Activated gamma-delta T cell treated with anti-CD3 and anti-CD28 coated beads, Interleukin-2, amount 50 U/mL, for 16 hours (primary cell): Measurements from ENCODE around the gene AZI2.

ENCODE experiments used
- DNase-seq: peaks from one replicate; pipeline ENCODE4 v3.0.0-alpha.2; 2020; ENCODE audit warnings: low read depth

AZI2 gene, protein sequence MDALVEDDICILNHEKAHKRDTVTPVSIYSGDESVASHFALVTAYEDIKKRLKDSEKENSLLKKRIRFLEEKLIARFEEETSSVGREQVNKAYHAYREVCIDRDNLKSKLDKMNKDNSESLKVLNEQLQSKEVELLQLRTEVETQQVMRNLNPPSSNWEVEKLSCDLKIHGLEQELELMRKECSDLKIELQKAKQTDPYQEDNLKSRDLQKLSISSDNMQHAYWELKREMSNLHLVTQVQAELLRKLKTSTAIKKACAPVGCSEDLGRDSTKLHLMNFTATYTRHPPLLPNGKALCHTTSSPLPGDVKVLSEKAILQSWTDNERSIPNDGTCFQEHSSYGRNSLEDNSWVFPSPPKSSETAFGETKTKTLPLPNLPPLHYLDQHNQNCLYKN

DNA sequence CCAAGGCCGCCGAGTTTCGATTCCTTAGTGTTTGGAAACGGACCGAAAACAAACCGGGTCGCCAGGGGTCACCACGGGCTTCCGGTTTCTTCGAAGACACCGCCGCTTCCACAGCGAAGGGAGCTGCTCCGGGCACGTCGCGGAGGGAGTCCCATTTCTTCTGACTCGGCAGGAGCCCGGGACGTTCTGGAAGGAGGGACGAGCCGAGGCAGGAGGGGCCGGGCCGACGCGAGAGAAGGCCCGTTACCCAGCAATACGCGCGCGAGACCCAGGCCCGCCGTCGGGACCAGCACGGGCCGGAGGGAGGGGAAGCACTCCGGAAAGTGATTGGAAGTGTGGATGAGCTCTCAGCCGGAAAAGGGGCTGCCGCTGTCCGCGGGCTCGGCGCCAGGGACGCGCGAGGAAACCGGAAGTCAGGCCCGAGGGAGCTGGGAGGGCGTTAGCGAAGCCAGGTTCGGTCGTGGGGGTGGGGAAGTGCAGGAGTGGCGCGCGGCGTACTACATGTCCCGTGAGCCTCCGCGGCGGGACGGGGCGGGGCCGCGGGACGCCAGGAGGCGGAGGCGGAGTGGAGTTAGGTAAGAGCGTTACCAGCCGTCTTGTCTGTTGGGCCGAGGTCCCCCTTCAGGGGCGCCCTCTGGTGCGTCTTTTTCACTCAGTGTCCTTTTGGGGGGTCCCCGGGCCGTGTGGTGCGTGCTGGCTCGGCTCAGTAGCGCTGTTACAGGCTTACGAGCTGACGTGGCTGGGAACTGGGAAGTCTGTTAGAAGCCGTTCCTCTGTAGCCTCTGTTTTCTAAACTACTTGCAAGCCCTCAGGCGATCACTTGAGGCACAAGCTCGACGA lies at the start of gene AZI2, which contains the start of gene ZCWPW2:
Gene AZI2, minus strand, starts transcription at position 196 of the 840 bp plus-strand sequence. CDS start 8,207 bp downstream, outside the sequence.
Gene ZCWPW2, plus strand, starts transcription at position 93 of the 840 bp plus-strand sequence. CDS start 64,348 bp downstream, outside the sequence.
- DNase-seq, result peak; percentile 83

DNA sequence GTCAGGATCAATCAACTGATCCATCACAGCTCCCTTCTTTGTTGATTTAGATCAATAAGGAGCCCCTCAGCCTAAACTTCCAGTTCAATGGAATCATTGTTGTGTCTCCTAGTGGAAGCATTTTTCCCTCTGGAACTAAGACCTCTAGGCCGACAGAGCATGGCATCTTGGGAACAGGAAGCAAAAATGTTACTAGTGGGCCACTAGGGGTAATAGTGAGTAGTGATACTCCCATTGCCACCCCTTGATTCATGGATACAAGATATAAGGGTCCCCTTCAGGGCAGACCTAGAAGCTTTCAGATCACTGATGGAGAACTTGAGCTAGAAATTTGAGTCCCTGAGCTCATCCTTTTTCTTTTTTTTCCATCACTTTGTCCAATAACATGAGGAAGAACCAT lies 40.4 kb upstream of the AZI2 start:
- no peak for DNase-seq

DNA sequence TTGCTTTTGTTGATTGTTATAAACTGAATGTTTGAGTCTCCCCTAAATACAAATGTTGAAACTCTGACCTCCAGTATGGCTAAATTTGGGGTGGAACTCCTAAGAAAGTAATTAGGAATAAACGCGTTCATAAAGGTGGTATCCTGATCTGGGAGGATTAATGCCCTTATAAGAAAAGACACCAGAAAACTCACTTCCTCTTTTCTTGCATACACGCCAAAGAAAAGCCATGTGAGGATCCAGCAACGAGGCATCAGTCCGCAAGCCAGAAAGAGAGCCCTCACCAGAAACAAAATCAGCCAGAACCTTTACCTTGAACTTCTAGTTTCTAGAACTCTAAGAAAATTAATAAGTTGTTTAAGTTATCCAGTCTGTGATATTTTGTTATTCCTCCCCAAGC lies 37.4 kb upstream of the AZI2 start:
- no peak for DNase-seq

DNA sequence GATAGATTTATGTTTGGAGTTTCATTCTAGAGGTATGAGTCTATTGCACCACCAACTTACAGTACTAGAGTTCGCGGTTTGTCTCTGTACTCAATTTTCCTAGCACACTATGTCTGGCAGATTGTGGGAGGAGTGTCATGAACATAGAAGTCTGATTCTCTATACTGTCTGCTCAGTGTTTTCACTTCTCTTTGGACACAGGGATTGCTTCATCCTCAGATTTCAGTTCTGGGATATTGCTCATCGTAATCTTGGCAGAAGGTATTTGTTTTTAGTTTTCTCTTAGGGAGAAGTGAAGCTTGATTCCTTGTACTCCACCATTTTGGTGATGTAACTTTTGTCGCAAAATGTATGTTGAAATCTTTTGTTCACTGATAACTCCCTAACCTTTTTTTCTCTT lies 27.8 kb upstream of the AZI2 start:
- DNase-seq, result no peak

DNA sequence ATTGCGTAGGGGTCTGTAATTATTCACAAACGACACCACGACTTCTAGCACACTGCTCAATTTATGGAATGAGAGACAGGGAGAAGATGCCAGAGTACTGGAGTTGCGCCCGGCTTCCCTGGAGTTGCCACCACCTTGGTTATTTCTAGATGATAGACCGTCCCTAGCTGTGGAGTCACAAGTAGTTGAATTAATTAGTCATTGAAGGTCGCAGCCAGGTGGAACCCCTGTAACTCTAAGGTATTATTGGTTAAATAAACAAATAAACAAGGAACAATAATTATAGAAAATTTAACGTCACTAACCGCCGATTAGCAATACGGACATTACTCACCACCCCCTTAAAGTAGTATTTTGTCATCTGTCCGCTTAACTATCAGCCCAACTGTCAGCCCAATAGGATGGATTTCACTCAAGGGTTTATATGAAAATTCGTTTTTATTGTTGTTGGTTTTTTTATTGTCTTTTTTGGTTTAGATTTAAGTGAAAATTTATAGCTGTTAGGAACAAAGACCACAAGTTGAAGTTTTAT lies 911 bp upstream of the AZI2 start:
- DNase-seq, result no peak

DNA sequence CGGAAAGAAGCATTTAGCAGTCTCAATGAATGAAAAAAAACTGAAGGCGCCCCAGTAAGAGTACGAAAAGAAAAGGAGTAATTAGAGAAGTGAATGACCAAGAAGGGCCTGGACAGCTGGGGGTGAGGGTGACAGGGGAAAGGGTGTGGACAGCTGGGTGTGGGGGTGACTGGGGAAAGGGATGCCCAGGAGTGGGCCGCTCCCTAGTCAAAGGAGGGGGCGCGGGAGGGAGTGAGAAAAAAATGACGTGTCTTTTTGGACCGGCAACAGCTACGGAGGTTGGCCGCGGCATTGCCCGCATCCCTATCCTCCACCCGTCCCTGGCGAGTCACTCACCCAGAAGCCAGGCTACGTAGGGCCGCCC lies 377 bp downstream of the AZI2 start:
- DNase-seq, result no peak

DNA sequence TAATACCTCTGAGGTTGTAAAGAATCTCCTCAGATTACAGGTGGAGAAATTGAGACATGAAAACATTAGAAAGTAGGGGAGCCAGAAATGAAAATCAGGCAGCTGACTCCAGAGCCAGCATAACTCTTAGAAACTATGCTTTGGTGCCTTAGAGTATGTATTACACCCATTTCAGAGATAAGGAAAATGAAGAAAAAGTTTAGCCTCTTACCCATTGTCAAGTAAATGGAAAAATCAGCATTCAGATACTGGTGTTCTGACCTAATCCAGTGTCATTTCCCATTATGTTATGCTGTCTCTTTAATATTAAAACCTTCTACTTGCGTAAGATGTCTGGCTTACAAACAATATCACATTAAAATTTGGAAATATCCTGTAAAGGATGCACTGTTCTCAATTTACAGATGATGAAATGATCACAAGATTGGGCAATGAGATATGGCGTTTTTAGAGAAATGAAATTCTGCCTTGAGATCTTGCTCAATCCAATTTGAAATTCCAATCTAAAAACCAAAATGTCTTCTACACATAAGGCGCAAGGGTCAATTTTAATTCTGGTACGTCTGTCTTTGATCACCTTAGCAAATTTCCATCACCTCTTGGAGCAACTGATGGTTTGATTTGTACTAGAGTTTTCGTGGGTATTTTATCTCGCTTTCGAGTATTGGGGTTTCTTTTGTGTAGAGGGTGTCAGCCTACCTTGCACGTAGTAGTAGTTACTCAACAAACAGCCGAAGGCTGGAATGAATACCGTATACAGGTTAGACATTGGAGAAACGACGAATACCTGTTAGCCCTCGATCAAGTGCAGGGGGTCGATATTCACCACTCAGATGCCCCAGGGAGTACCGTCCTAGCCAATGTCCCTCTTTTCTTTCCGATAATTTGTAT lies 1.0 kb downstream of the AZI2 start:
- no peak for DNase-seq

DNA sequence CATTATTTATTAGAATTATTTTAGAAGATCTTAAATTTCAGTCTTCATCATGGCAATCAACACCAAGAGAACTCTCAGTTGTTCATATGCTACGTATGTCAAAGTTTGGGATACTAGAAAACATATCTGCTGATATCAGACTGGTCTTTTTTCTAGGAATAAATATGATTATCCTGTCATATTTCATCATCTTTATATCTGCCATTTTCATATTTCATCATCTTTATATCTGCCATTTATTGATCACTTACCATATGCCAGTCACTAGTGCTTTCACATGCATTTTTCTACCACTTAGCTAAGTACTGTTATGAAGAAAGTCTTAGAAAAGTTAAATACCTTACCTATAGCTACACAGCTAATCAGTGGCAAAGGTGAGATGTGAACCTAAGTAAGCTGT lies 2.9 kb downstream of the AZI2 start:
- DNase-seq, result no peak

DNA sequence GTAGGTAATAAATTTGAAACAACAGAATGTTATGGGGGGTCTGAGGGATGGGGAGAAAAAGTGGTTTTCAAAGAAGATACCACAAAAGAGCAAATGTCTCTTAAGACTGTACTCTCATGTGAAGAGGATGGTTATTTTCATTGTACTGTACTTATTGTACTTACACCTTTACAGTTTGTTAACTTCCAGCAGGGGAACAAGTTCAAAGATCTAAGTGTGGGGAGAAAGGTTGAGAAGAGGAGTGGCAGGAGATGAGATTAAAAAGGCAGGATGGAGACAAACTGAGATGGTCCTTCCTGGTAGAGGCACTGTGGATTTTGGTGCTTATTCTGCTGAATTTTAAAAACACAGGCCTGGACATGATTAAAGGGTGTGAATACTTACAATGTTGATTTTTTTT lies 5.5 kb downstream of the AZI2 start:
- DNase-seq, result no peak

DNA sequence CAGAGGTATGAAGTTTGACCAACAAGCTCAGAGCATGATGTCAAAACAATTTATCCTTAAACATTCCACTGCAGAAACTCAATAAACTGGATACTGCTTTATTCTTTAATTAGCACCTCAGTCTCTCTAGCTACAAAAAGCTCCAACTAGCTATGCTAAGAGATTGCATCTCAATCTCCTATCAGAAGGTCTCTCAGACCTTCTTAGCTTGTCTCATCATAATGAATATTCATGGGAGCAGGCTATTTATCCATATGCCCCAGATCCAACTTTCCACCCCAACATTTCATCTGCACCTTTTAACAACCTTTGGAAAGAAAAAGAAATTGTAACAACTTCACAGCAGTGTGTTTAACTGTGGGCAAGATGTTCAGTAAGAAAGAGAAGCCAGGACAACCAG lies 11.4 kb downstream of the AZI2 start:
- no peak for DNase-seq

DNA sequence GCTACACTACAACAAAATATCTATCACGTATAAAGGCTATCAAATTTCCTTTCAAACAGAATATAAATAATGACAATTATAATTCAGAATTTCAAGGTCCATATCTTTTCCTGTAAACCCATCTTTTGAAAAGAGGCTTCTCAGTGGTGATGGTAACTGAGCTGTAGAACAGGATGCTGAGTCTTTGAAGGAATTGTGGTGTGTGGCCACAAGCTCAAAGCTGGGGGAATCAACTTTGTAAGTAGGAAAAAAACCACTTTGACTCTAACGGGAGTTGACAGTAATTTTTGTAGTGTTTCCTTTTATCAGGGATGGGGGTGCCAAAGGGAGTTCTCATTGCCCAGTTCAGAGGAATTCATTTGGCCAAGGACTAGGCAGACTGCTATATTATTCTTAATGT lies 13.4 kb downstream of the AZI2 start:
- no peak for DNase-seq

DNA sequence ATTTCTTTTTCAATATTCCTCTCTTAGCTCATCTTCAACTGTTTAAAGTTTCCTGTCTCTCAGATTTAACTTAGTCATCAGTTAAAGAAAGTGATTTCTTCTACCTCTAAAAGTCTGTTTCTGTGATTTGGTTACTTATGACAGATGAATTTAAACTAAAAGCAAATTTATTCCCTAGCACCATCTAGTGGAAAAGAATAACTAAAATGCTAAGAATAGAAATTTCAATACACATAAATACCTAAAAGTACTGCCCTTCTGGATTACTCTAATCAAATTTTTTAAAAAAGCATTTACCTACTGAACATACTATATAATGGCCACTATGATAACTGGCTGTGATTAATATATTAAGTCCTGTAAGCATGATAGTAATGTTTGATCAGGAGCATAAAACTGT lies 14.1 kb downstream of the AZI2 start:
- no peak for DNase-seq

DNA sequence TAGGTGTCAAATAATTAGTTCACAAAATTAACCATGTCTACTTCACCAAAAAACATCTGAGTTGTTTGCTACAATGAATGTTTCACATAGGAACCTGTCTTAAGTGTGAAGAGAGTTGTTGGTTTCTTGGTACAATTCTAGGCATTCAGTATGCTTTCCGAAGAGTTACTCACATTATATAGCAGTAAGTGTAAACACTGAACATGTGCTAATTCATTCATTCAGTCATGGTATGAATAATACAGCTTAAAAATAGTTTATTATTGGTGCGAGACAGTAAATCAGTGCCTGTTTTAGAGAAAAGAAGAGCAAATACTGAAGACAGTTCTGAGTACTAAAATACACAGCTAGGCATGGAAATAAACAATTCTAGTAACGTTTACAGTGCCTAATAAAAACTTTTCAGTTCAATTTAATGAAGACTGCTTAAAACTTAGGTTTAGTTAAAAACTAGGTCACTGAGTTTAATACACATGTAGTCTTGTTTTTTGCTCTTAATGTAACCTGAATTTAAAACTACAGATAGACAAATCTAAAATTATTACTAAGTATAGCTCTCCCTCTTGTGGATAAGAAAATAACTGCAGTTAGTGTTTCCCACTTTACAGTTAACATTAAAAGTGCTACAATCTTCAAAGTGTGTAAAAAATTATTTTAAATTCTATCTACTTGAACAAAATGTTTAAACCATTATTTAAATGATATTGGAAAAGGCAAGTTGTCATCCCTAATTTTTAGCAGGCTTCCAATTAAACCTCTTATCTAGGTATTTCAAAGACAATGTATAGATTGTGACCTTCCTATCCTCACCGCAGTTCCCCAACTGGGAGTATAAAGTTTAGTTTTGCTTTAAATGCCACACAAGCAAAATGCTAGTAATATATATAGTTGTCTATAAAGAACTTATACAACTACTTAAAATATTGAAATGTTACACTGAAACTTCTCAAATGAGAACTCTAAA lies 20.2 kb downstream of the AZI2 start:
- DNase-seq, result no peak

DNA sequence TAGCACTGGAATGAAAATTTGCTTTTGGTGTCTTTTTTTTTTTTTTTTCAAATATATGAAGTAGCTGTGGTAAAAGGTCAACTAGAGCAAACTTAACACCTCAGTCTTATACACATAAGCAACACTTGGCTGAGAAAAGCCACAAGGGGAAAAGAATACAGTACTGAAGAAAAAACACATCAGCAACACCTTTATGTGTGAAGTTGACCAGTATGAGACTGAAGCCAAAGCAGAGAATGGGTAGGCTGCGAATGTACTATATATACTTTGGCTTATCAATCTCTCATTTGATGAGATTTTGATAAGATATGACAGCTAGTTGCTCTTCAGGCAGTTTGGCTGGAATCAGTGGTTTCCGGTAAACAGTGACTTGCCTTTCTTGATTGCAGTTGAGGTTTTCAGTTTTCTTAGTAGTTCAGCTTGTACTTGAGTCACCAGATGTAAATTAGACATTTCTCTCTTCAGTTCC lies 22.1 kb downstream of the AZI2 start:
- peak; percentile 15 for DNase-seq

DNA sequence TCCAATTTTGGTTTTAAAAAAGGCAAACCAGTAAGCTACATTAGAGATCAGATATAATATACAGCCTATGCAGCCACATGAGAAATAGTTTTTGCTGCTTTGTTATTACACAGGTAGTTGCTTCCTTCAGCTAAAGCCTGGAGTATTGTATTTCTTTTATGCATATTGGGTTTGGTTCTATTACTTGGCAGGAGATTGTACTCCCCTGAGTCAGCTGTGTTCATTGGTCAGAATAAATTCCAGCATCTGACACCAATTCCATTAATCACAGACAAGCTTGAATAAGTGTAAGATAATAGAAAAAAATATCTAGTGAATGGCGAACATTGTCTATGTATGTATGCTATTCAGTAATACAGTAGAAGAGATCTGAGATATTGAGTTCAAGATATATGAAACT lies 26.2 kb downstream of the AZI2 start:
- no peak for DNase-seq

DNA sequence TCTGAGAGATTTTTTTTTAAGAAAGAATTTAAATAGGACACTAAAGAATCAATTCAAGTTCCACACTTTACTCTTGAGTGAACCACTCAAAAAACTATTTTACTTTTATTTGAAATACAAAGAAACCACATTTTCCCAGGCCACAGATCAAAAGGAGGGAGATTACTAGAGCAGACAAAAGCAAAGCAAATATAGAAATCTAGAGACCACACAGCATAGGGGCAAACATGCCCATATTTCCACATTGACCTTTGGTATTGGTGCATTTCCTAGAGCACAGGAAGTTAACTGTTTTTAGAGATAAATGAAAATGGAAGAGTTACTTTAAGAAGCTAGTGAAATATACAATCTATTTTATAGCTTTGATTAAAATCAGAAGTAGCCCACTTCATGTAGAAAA lies 27.6 kb downstream of the AZI2 start:
- DNase-seq, result no peak

DNA sequence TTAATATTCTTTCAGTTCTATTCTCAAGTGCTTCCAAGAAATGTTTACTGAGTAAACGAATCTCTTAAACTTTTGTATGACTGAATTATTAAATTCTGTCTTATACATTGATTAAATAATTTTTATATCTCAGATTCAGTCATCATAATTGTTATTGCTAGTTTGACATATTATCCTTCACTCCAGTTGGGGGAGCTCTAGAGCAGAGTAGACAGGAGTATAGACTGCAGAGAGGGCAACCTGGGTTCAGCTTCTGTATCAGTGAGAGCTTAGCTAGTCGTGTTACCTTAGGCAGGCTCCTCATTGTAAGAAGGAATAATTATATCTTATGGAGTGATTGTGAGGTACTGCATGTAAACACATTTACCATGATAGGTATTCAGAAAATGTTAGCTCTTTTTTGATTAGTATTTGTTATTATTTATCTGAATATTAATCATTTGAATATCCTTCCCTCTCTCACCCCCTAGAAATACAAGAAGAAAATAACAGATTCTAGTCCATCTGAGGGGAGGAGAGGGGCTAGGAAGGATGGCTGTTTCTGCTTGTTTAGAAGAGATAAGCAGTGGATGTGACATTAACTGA lies 31.1 kb downstream of the AZI2 start:
- peak; percentile 23 for DNase-seq

DNA sequence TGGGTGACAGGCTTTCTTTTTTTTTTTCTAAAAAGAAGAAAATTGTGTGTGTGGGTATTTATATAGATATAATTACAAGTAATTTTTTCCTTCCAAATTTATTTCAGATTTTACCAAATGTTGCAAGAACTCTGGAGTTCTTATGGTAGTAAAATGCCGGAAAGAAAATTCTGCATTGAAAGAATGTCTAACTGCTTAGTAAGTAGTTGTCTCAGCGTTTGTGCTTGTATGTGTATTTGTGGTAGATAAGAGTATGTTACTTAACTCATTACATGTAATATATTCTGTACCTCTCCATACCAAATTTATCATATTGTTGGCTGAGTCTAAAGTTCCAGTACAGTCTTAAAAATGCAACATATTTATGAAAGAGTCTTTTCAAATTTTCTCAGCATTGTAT lies 32.4 kb downstream of the AZI2 start:
- DNase-seq, result no peak

DNA sequence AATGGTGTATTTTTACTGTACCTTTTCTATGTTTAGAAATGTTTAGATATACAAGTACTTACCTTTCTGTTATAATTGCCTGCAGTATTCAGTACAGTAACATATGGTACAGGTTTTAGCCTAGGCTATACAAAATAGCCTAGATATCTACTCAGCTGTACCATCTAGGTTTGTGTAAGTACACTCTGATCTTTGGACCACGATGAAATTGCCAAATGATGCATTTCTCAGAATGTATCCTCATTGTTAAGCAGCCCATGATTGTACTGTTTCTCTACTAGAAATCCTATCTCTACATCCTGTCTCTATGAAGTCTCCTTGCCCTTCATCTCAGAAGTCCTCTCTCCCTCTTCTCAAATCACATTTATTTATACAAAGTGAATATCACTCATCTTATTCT lies 32.9 kb downstream of the AZI2 start:
- DNase-seq, result no peak

DNA sequence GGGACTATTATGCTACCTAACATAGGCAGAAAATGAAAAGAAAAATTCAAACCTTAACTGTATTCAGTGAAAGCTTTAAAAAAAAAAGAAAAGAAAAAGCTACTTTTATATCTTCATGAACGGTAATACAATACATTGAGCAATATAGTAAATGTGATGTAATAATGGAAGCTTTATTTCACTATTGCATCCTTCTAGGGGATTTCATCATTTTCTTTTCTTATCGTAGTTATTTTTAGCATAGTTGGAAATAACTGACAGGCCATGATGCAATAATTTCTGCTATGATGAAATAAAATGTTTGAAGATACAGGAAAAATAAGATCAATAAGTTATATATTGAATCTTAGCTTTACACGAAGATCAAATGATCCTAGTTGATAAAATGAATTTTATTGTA lies 40.4 kb downstream of the AZI2 start:
- DNase-seq, result no peak
